A673 (cell line): Measurements from ENCODE around the gene PAK5. TPM values are rescaled to one million over a fixed set of nuclear protein-coding genes. Genes with fewer than 3 reads are reported as not detected.

Experiments
- BruUV-seq: library from RNA; stranded (reverse); fragments of 400-500 nt; replicated peaks from 2 replicates; lab custom pipeline; 2021; lab: Mats Ljungman, UMichigan
- CTCF ChIA-PET: fragments of 300-600 bp; sonication (Branson Sonifier 250); formaldehyde crosslinking; loops from one replicate; lab custom pipeline; 2022; ENCODE audit warnings: antibody characterized with exemption; lab: Charles Lee
- POLR2A ChIA-PET: fragments of 300-600 bp; sonication (Branson Sonifier 250); formaldehyde crosslinking; loops from one replicate; lab custom pipeline; 2022; ENCODE audit warnings: antibody characterized with exemption; ENCODE audit not compliant: low non-redundant PET; lab: Charles Lee
- DNase-seq: peaks from one replicate; pipeline ENCODE4 v3.0.0-alpha.2; 2015; ENCODE audit warnings: low spot score
- H3K27ac ChIP-seq: fragments of 200-600 bp; sonication (generic); 2 replicates; pipeline ENCODE4 v1.5.1; 2016; ENCODE audit warnings: mixed run types, low read depth, mild to moderate bottlenecking, mixed read lengths, antibody characterized with exemption, low read length; ENCODE audit not compliant: poor library complexity, severe bottlenecking
- H3K27me3 ChIP-seq: fragments of 200-600 bp; sonication (generic); replicated peaks from 2 replicates; pipeline ENCODE4 v1.6.1; 2017; ENCODE audit warnings: mixed run types, low read depth, mild to moderate bottlenecking, mixed read lengths, antibody characterized with exemption, low read length; ENCODE audit not compliant: insufficient read depth, poor library complexity
- H3K36me3 ChIP-seq: fragments of 200-600 bp; sonication (generic); 2 replicates; pipeline ENCODE4 v1.6.1; 2016; ENCODE audit warnings: mixed run types, mild to moderate bottlenecking, mixed read lengths, antibody characterized with exemption, low read length; ENCODE audit not compliant: insufficient read depth, poor library complexity, severe bottlenecking
- H3K4me1 ChIP-seq: fragments of 200-600 bp; sonication (generic); 2 replicates; pipeline ENCODE4 v1.6.1; 2017; ENCODE audit warnings: mixed run types, mild to moderate bottlenecking, mixed read lengths, antibody characterized with exemption, low read length; ENCODE audit not compliant: insufficient read depth, poor library complexity, severe bottlenecking
- H3K4me3 ChIP-seq: fragments of 200-600 bp; sonication (generic); 2 replicates; pipeline ENCODE4 v1.5.1; 2016; ENCODE audit warnings: low read depth, mixed run types, mild to moderate bottlenecking, mixed read lengths, low read length; ENCODE audit not compliant: poor library complexity, severe bottlenecking
- H3K9me3 ChIP-seq: fragments of 200-600 bp; sonication (generic); 2 replicates; pipeline ENCODE4 v1.6.1; 2016; ENCODE audit warnings: mixed run types, low read depth, mild to moderate bottlenecking, mixed read lengths, antibody characterized with exemption, low read length; ENCODE audit not compliant: poor library complexity, severe bottlenecking
- EZH2 ChIP-seq: fragments of 200-600 bp; sonication (generic); IDR thresholded peaks from 2 replicates; pipeline ENCODE4 v1.6.1; 2017; ENCODE audit warnings: borderline replicate concordance, low read depth, mild to moderate bottlenecking, mixed read lengths, antibody characterized with exemption, low read length; ENCODE audit not compliant: poor library complexity, severe bottlenecking
- intact Hi-C: fragments of 100-400 bp; cut with micrococcal nuclease; formaldehyde crosslinking; loops from one replicate; pipeline ENCODE4 v1.10.0; 2022; ENCODE audit not compliant: unreplicated experiment
- total RNA-seq: library from RNA; stranded (reverse); gene quantifications from 2 replicates; pipeline ENCODE4 v1.2.3, GENCODE V29; 2021
- TF ChIP-seq, protein P1 (sequence below): fragments of 300-800, 200-600 bp; sonication (generic); conservative IDR thresholded peaks from 2 replicates; pipeline ENCODE4 v1.5.1; 2017; ENCODE audit warnings: low read depth, mild to moderate bottlenecking, antibody characterized with exemption, low read length, moderate library complexity, mixed read lengths

The PAK5 gene
- total RNA-seq, 1 experiment from 2014 or later: not detected

DNA sequence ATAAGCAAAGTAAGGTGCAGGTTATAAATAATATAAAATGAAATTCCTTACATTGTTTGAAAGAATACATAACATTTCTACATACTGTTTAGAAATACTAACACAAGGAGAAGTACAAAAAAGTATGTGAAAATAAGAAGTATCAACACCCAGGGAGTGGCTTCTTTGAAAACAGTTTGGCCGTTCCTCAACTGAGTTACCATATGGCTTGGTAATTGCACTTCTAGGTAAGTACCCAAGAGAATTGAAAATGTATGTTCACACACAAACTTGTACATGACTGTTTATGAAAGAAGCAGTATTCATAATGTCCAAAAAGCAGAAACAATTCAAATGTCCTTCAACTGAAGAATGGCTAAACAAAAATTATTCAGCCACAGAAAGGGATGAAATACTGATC, 30.7 kb downstream of the PAK5 start:
- intact Hi-C loops: no loop called here
- POLR2A ChIA-PET: no interaction called here

DNA sequence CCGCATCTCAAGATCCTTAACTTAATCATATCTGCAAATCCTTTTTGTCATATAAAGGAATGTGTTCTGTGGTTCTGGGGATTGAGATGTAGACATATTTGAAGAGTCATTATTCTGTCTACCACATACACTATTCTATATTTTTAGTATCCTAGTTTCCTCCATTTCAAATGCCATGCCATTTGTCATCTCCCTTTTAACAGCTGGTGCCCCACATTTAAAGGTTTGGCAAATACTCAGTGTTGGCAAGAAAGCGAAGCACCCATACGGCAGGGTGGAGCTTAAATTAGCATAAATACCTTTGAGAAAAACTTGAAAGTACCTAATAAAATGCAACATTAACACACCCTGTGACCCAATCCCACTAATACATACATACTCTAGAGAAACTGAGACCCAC, 31.7 kb downstream of the PAK5 start:
- Histone ChIP-seq H3K9me3 (no peaks in the 10 kb centered on the region), H3K27ac (no peak overlapping the region), H3K36me3 (no peaks in the 10 kb centered on the region), H3K4me1 (no peaks in the 10 kb centered on the region), H3K4me3 (no peak overlapping the region), H3K27me3 (peaks cover 25% of the 10 kb centered on the region)
- CTCF ChIA-PET: no interaction called here
- intact Hi-C loops: no loop called here
- no TSS peak for BruUV-seq
- DNase-seq: no peak
- POLR2A ChIA-PET: no interaction called here
- TF ChIP-seq EZH2: no peak
- TF ChIP-seq, protein P1, sequence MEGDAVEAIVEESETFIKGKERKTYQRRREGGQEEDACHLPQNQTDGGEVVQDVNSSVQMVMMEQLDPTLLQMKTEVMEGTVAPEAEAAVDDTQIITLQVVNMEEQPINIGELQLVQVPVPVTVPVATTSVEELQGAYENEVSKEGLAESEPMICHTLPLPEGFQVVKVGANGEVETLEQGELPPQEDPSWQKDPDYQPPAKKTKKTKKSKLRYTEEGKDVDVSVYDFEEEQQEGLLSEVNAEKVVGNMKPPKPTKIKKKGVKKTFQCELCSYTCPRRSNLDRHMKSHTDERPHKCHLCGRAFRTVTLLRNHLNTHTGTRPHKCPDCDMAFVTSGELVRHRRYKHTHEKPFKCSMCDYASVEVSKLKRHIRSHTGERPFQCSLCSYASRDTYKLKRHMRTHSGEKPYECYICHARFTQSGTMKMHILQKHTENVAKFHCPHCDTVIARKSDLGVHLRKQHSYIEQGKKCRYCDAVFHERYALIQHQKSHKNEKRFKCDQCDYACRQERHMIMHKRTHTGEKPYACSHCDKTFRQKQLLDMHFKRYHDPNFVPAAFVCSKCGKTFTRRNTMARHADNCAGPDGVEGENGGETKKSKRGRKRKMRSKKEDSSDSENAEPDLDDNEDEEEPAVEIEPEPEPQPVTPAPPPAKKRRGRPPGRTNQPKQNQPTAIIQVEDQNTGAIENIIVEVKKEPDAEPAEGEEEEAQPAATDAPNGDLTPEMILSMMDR: no peak

More for the DNA sequence above, 30.7 kb downstream of the PAK5 start:
- Histone ChIP-seq H3K4me1 (no peaks in the 10 kb centered on the region), H3K27ac (no peak overlapping the region), H3K4me3 (no peak overlapping the region), H3K9me3 (no peaks in the 10 kb centered on the region), H3K36me3 (no peaks in the 10 kb centered on the region), H3K27me3 (peaks cover 22% of the 10 kb centered on the region)
- TF ChIP-seq, protein P1: no peak
- TF ChIP-seq EZH2: no peak
- CTCF ChIA-PET: no interaction called here
- DNase-seq: no peak
- no TSS peak for BruUV-seq

DNA sequence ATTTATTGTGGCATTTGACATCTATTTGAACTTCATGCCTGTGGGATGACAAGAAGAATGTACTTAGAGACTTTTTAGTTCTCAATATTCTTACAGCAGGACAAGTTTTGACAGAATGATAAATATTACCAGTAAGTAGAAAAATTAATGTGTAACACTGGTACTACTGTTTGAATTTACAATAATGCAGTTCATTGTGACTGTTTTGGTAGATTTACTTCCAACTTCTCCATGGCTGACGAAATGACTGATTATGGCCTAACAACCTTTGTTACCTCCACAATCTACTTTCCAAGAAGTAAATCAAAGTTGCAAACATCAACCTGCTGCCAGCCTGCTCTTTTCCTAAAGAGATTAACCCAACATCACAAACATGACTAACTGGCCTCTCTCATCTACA, 38.5 kb downstream of the PAK5 start:
- TF ChIP-seq, protein P1: no peak
- TF ChIP-seq EZH2: no peak
- Histone ChIP-seq H3K4me3 (no peak overlapping the region), H3K9me3 (no peaks in the 10 kb centered on the region), H3K27ac (no peak overlapping the region), H3K4me1 (no peaks in the 10 kb centered on the region), H3K36me3 (no peaks in the 10 kb centered on the region), H3K27me3 (peaks cover 18% of the 10 kb centered on the region)
- DNase-seq: no peak
- intact Hi-C loops: no loop called here
- no TSS peak for BruUV-seq
- POLR2A ChIA-PET: no interaction called here
- CTCF ChIA-PET: no interaction called here
